ENCODE results near the gene TEC.
"Not testable (repeated sequence)": the region's sequence is repeated elsewhere in the genome, so short reads cannot be mapped to it uniquely, and the experiment has no call there.

The TEC gene

GRCh38 chr4:48193921-48194468 lies 75.6 kb downstream of the TEC start:
- DNase-seq = no peak

- DNase-seq = no peak
Measured at GRCh38 chr4:48193096-48193836, 76.4 kb downstream of the TEC start.

GRCh38 chr4:48191758-48192157 lies 77.9 kb downstream of the TEC start:
- DNase-seq = no peak

GRCh38 chr4:48190839-48191238 lies 78.8 kb downstream of the TEC start:
- DNase-seq = no peak

GRCh38 chr4:48189731-48190130 lies 79.9 kb downstream of the TEC start:
- no peak for DNase-seq

- no peak for DNase-seq
Measured at GRCh38 chr4:48188390-48188789, 81.2 kb downstream of the TEC start.

- no peak for DNase-seq
Measured at GRCh38 chr4:48187813-48188212, 81.8 kb downstream of the TEC start.

- DNase-seq = not testable (repeated sequence)
Measured at GRCh38 chr4:48187066-48187465, 82.6 kb downstream of the TEC start.

GRCh38 chr4:48186394-48186793 lies 83.2 kb downstream of the TEC start:
- not testable (repeated sequence) for DNase-seq

GRCh38 chr4:48184882-48185281 lies 84.8 kb downstream of the TEC start:
- DNase-seq = no peak

GRCh38 chr4:48180234-48180633 lies 89.4 kb downstream of the TEC start:
- DNase-seq = no peak

GRCh38 chr4:48178931-48179330 lies 90.7 kb downstream of the TEC start:
- DNase-seq = no peak

- DNase-seq = no peak
Measured at GRCh38 chr4:48175806-48176205, 93.8 kb downstream of the TEC start.

- no peak for DNase-seq
Measured at GRCh38 chr4:48175328-48175727, 94.3 kb downstream of the TEC start.

- no peak for DNase-seq
Measured at GRCh38 chr4:48173056-48173991, 96.3 kb downstream of the TEC start.

GRCh38 chr4:48172651-48173050 lies 97.0 kb downstream of the TEC start:
- DNase-seq = no peak

- no peak for DNase-seq
Measured at GRCh38 chr4:48169636-48170035, 100.0 kb downstream of the TEC start.

- no peak for DNase-seq
Measured at GRCh38 chr4:48167538-48168263, 101.9 kb downstream of the TEC start.

- not testable (repeated sequence) for DNase-seq
Measured at GRCh38 chr4:48164561-48164960, 105.1 kb downstream of the TEC start.

- no peak for DNase-seq
Measured at GRCh38 chr4:48163746-48164145, 105.9 kb downstream of the TEC start.

GRCh38 chr4:48162162-48162561 lies 107.5 kb downstream of the TEC start:
- no peak for DNase-seq

- DNase-seq = no peak
Measured at GRCh38 chr4:48157271-48157670, 112.4 kb downstream of the TEC start.

GRCh38 chr4:48156423-48156822 lies 113.2 kb downstream of the TEC start:
- DNase-seq = no peak
